Ovary (tissue), 3 donors: Measurements from ENCODE around the gene TMEM88.

Source experiments
- EP300 ChIP-seq: sonication (generic); formaldehyde crosslinking; IDR thresholded peaks from one replicate; pipeline ENCODE4 v1.6.1; 2017; ENCODE audit warnings: antibody characterized with exemption
- TF ChIP-seq, protein P1 (sequence below), 3 donors: fragments of 450-650 bp in 2 of 3; fragments of 200-600 bp in 1 of 3; IDR thresholded peaks; one replicate each; pipeline versions ENCODE4 v1.5.1 to v1.8.0; 2016 to 2022; ENCODE audit warnings: antibody characterized with exemption in 3 of 3, mild to moderate bottlenecking in 1 of 3
- donor health status: DM: no; HTN: no; CAD: no.

DNA sequence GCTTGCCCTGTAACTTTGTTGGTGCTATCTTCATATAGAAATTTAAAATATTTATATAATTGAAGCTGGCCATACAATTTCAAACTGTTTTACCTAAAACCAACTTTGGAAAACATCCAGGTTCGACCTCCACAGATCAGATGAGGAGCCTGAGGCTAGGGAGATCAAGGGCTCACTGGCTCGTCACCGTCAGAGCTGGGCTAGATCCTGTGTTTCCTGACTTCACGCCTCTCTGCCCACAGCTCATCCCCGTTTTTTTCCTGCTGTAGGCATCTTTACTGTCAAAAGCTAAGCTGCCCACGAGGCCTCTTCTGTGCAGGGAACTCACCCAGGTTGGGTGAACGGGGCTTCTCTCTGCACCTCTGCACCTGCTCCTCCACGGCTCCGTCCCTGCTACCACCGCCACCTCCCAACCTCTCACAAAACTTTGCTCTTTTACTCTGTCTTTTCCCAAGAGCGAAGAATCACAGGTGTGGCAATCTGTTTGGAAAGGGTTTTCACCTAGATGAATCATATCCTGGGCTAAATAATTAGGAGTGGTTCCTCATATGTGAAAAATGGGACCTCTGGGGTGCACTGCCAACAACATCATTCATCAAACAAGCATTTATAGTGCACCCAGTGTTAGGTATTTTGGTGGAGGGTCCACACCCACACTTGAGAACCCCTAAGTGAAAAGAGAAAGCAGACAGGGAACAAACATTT, 45.6 kb upstream of the TMEM88 start:
- TF ChIP-seq, protein P1, sequence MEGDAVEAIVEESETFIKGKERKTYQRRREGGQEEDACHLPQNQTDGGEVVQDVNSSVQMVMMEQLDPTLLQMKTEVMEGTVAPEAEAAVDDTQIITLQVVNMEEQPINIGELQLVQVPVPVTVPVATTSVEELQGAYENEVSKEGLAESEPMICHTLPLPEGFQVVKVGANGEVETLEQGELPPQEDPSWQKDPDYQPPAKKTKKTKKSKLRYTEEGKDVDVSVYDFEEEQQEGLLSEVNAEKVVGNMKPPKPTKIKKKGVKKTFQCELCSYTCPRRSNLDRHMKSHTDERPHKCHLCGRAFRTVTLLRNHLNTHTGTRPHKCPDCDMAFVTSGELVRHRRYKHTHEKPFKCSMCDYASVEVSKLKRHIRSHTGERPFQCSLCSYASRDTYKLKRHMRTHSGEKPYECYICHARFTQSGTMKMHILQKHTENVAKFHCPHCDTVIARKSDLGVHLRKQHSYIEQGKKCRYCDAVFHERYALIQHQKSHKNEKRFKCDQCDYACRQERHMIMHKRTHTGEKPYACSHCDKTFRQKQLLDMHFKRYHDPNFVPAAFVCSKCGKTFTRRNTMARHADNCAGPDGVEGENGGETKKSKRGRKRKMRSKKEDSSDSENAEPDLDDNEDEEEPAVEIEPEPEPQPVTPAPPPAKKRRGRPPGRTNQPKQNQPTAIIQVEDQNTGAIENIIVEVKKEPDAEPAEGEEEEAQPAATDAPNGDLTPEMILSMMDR (IDR thresholded peaks at IDR 0.05), result no peak
- no peak for TF ChIP-seq EP300
